ENCODE results near the gene LRRC28. TPM values are rescaled to one million over a fixed set of nuclear protein-coding genes. Genes with fewer than 3 reads are reported as not detected.

The LRRC28 gene
- total and polyA plus RNA-seq, 9 of the 15 experiments (the other 6 are each of a cell fraction or from before 2014, with no cell fraction given), result 5.5 to 17.4 (median 7.9) TPM

DNA sequence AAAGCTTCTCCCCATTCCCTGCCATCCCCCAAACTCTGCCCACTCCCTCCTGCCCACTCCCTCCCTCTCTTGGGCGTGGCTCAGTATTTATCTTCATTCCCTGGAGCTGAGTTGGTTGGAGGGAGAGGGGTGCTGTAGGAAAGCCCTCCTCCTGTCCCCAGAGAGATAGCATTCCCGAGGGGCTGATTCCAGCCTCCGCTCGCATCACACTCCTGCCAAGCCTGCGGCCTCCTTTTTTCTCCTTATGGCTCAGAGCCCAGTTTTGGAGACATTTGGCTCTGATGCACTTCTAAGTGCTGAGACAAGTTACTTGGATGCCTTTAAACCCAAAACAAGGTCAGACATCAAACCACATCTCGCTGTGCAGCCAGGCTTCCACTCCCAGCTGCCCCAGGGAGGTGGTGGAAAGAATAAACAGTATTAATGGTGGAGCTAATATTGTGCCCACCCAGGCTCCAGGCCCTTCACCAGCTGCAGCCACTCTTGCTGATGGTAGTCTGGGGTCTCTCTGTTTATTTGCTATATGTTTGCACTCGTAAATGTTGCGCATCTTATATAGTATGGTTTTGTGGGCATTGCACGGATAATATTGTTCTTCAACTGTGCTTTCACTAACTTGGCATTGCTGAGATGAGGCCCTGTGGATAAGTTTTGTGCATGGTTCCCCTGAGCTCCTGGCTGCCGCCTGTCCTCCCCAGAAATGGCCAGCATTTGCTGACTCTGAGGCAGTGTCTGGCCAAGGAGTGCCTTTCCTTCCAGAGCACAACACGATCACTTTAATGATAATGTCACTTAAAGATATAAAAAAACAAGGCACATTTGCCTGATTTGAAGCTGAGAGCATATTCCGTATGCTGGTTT, 157.2 kb downstream of the LRRC28 start:
- TF ChIP-seq NFIC (IDR thresholded peaks at IDR 0.05) (no peak), U2AF2 (optimal IDR thresholded peaks at IDR 0.05; ENCODE audit: low read depth, low read length) (no peak), ZFX (CRISPR knock-in tag; IDR thresholded peaks at IDR 0.05) (no peak), BRF1 (IDR thresholded peaks at IDR 0.05; ENCODE audit: borderline replicate concordance, extremely low read depth, insufficient read length) (no peak)
- ChIA-PET POLR2A (no interaction called here), CTCF (ENCODE audit: low intra/inter-chr PET ratio) (no interaction called here)
- in situ Hi-C loops (cut with MboI) (no loop called here), intact Hi-C loops (cut with micrococcal nuclease) (loop anchor here (10.0 kb wide), 2 partner anchors 296 to 506 kb away; no protein-coding TSS in a partner anchor)
- Histone ChIP-seq H3K9me3 (replicated peaks; ENCODE audit: control insufficient read depth, insufficient read depth, low read depth, low read length) (no peaks in the 10 kb centered on the region), H3K27ac (ENCODE audit: extremely low read depth, low read depth, low read length) (no peak overlapping the region), H2AFZ (ENCODE audit: low read depth, low read length) (no peak overlapping the region), H3K36me3 (ENCODE audit: control insufficient read depth, insufficient read depth, low read length) (no peaks in the 10 kb centered on the region), H3K4me3 (no peak overlapping the region), H4K20me1 (replicated peaks; ENCODE audit: control insufficient read depth, insufficient read depth, low read length) (peaks cover 10% of the 10 kb centered on the region; the same call in 1 of the 2 replicates), H3K79me2 (ENCODE audit: control insufficient read depth, insufficient read depth, low read length) (no peaks in the 10 kb centered on the region), H3K9ac (ENCODE audit: insufficient read depth in 1 of 2, low read depth in 2 of 2, low read length in 2 of 2) (no peak overlapping the region), H3K9me1 (ENCODE audit: control insufficient read depth, insufficient read depth, low read length) (no peaks in the 10 kb centered on the region), H3K27me3 (ENCODE audit: control insufficient read depth in 2 of 2, insufficient read depth in 2 of 2, low read length in 2 of 2) (peaks cover 11 to 68% of the 10 kb centered on the region in 2 experiments; a peak in 4 of 5 replicates), H3K4me1 (replicated peaks in 1 of 2; ENCODE audit: control insufficient read depth in 2 of 2, insufficient read depth in 2 of 2, low read length in 2 of 2) (no peaks in the 10 kb centered on the region; a peak in 1 of 5 replicates), H3K4me2 (ENCODE audit: insufficient read depth, low read length) (no peak overlapping the region)
- ATAC-seq, result no peak
- no peak for FAIRE-seq
- WGBS (ENCODE audit: insufficient coverage, low coverage, missing lambda C conversion rate), result 5% methylated on average over 12 of the region's 12 CpGs
- DNase-seq (ENCODE audit: extremely low read depth in 1 of 4, low spot score in 3 of 4), result no peak
- no TSS peak for BruUV-seq (replicated peaks)

DNA sequence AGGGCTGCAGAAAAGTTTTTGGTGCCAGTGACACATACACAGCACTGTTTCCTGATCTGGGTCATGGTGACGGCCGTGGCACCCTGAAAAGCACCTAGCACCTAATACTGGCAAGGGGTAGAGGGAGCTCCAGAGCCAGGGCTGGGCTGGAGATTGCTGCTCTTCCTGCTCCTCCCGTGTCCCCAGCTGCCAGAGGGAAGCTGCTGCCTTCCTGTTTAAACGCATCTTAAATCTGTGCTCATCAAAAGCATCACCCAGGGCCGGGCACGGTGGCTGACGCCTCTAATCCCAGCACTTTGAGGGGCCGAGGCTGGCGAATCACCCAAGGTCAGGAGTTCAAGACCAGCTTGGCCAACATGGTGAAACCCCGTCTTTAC, 157.8 kb downstream of the LRRC28 start:
- ChIA-PET POLR2A (interaction anchor here (1.6 kb wide), 1 partner anchor 158 kb away, joined by 3 read pairs; the partner anchor contains the start of gene LRRC28), CTCF (ENCODE audit: low intra/inter-chr PET ratio) (no interaction called here)
- ATAC-seq (no peak), DNase-seq (ENCODE audit: extremely low read depth in 1 of 4, low spot score in 3 of 4) (no peak), FAIRE-seq (no peak)
- Histone ChIP-seq H3K4me2 (ENCODE audit: insufficient read depth, low read length) (no peak overlapping the region), H3K36me3 (ENCODE audit: control insufficient read depth, insufficient read depth, low read length) (no peaks in the 10 kb centered on the region), H4K20me1 (replicated peaks; ENCODE audit: control insufficient read depth, insufficient read depth, low read length) (peaks cover 10% of the 10 kb centered on the region; the same call in 1 of the 2 replicates), H3K27me3 (ENCODE audit: control insufficient read depth in 2 of 2, insufficient read depth in 2 of 2, low read length in 2 of 2) (peaks cover 10 to 70% of the 10 kb centered on the region in 2 experiments; a peak in 4 of 5 replicates), H3K9me1 (ENCODE audit: control insufficient read depth, insufficient read depth, low read length) (no peaks in the 10 kb centered on the region), H2AFZ (ENCODE audit: low read depth, low read length) (no peak overlapping the region), H3K4me1 (replicated peaks in 1 of 2; ENCODE audit: control insufficient read depth in 2 of 2, insufficient read depth in 2 of 2, low read length in 2 of 2) (no peaks in the 10 kb centered on the region; a peak in 2 of 5 replicates), H3K27ac (ENCODE audit: extremely low read depth, low read depth, low read length) (no peak overlapping the region), H3K9me3 (replicated peaks; ENCODE audit: control insufficient read depth, insufficient read depth, low read depth, low read length) (no peaks in the 10 kb centered on the region), H3K4me3 (no peak overlapping the region), H3K79me2 (ENCODE audit: control insufficient read depth, insufficient read depth, low read length) (no peaks in the 10 kb centered on the region), H3K9ac (ENCODE audit: insufficient read depth in 1 of 2, low read depth in 2 of 2, low read length in 2 of 2) (no peak overlapping the region)
- TF ChIP-seq CREB3L1 (IDR thresholded peaks at IDR 0.05; ENCODE audit: borderline replicate concordance, low read depth) (no peak), RAD21 (CRISPR knock-in tag; conservative IDR thresholded peaks at IDR 0.05 in 1 of 2, IDR thresholded peaks at IDR 0.05 in 1 of 2) (peak; percentile 17 to 52; a peak in 3 of 4 replicates), CTCF (IDR thresholded peaks at IDR 0.05 in 2 of 3, conservative IDR thresholded peaks at IDR 0.05 in 1 of 3; ENCODE audit: insufficient read depth in 2 of 3, low read depth in 1 of 3, low read length in 3 of 3) (peak in 1 of 3 experiments; percentile 23; a peak in 2 of 6 replicates), NFXL1 (CRISPR knock-in tag; IDR thresholded peaks at IDR 0.05) (no peak)
- WGBS (ENCODE audit: insufficient coverage, low coverage, missing lambda C conversion rate), result 0% methylated on average over 10 of the region's 10 CpGs
- intact Hi-C loops (cut with micrococcal nuclease) (loop anchor here (10.0 kb wide), 2 partner anchors 296 to 506 kb away; no protein-coding TSS in a partner anchor), in situ Hi-C loops (cut with MboI) (no loop called here)
- BruUV-seq (replicated peaks), result no TSS peak

All from K562 (cell line).